ENCODE results near the gene ZNF142.

The ZNF142 gene

DNA sequence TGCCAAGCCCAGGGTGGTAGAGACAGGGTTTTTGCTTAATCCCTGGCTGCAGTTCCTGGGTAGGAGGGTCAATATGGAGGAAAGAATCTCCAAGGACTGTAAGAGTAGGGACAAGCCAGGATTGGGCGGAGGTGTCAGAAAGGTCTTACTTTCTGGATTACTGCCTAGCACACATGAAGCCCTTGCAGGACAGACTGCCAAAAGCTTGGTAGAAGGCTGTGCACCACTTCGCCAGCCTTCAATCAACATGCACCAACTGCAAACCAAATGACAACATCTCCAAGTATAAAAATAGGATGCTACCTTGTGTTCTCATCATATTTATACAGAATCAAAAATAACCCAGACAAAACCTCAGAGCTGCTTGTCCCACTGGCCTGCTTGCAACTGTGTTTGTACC lies 3.7 kb downstream of the ZNF142 start:
- DNase-seq (ENCODE audit: low spot score) = no peak

- no peak for DNase-seq (ENCODE audit: low spot score)
These were observed 10.7 kb downstream of the ZNF142 start for GRCh38 chr2:218648787-218649100.

DNA sequence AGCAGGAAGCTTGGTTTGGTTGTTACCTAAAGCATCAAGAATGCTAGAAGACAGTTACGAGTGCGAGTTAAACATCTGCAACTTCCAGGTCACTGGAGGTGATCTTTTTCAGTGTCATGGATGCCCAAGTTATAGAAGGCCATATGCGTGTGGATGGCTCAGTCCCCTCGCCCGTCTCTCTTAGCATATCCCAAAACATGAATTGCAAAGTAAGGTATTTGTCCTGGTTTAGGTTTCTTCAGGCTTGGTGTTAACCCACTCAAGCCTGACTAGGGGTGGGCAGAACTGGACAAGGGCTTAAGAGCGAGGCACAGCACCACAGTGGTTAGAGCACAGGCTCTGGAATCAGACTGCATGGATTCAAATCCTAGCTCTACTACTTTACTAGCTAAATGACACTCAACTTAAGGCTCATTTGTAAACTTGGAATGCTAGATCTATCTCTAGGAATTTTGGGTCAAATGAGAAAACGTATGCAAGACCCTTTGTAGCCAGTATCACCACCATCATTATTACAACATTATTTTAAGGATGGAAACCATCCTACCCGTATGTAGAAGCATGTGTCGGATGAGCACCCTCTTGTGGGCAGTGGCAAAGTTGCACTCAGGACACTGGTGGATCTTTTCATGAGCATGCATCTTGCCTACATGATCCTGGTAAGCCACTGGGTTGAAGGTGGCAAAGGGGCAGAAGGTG lies 11.2 kb downstream of the ZNF142 start:
- DNase-seq (ENCODE audit: low spot score) = peak; percentile 34

- DNase-seq (ENCODE audit: low spot score) = no peak
These were observed 14.3 kb downstream of the ZNF142 start for GRCh38 chr2:218645126-218645525.

GRCh38 chr2:218644721-218645120 lies 14.7 kb downstream of the ZNF142 start:
- no peak for DNase-seq (ENCODE audit: low spot score)

DNA sequence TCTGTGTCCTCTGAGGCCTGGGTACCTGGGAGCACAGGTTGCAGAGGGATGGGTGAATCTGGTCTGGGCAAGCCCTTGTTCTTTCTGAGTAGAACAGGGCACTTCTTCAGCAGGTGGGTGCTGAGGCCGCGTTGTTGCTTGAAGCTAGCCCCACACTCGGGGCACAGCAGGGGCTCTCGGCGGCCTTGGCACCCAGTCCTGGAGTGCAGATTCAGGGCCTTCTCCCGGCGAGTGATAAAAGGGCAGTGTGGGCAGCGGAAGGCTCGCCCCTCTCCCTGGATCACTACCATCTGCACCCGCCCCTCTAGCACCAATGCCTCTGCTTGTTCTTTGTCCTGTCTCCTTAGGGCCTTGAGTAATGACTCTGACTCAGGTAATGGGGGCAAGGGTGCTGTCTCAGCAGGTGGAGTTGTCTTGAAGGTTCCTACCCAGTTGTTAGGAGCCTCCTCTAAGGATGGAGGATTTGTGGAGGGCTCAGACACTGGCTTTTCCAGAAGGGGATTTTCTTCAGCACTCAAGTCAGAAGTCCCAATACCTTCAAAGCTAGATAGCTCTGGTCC lies 15.6 kb downstream of the ZNF142 start:
- DNase-seq (ENCODE audit: low spot score) = no peak

- no peak for DNase-seq (ENCODE audit: low spot score)
These were observed 16.6 kb downstream of the ZNF142 start for GRCh38 chr2:218642786-218643185.

DNA sequence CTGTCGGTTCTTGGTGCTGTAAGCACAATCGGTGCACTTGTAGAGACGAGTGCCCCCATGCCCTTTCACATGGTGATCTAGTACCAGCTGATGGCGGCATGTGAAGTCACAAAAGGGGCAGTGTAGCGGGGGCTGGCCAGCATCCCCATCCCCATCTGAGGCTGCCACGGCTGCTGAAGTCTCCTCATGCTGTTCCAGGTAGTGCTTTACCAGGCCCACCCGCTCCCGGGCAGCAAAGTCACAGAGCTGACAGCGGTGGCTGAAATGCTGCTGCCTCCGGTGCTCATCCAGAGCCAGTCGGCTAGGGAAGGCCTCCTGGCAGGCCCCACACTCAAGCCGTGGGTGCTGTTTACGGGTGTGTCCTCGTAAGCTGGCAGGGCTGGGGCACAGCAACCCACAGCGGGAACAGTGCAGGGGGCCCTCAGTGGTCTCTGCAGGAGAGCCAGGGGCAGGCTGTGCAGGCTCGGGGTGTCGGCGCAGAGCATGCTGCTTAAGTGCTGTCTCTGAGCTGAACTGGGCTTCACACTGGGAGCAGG lies 17.2 kb downstream of the ZNF142 start:
- no peak for DNase-seq (ENCODE audit: low spot score)

GRCh38 chr2:218638372-218638771 lies 21.1 kb downstream of the ZNF142 start:
- DNase-seq (ENCODE audit: low spot score) = no peak

DNA sequence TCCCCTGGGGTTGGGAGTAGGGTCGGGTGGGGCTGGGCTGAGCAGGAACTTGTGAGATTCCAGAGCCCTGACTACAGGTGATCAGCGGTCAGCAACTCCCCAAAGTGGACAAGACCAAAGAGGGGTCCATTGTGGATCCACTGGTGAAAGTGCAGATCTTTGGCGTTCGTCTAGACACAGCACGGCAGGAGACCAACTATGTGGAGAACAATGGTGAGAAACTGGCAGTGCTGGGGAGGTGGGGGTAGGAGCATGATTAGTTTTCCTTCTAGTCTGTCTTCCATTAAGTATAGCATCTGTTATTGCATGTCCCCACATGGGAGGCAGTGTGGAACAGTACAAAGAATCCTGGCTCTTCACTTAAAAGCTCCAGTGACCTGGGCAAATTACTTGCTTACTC lies 23.7 kb downstream of the ZNF142 start:
- no peak for DNase-seq (ENCODE audit: low spot score)

DNA sequence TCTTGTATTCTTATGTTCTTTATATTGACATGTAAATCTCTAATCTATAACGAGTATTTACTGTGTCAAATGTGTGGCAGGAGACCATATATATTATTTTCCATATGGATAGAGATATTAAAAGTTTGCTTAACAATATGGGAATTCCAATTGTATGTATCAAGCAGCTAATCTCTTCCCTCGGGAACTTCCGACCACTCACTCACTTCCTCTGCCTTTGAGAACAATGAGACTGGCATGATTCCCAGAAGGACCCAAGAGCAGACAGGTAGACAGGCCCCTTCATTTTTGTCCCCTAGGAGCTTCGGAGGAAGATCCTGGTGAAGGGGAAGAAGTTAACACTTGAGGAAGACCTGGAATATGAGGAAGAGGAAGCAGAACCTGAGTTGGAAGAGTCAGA lies 27.6 kb downstream of the ZNF142 start:
- DNase-seq (ENCODE audit: low spot score) = no peak

- DNase-seq (ENCODE audit: low spot score) = no peak
These were observed 31.5 kb downstream of the ZNF142 start for GRCh38 chr2:218627939-218628338.

DNA sequence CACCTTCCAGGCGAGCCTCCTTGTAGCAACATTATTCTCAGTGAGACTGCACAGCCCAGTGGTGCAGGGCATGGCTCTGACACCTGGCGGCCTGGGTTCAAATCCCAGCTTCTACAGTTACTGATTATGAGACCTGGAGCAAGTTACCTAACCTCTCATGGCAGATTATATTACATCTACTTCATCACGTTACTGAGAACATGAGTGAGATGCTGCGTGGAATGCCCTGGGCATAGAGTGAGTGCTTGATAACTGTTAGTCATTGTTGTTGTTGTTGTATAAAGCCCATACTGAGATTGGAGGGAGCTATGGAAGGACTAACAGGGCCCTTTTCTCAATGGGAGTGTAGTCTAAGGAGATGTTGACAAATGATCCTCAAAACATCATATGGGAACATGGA lies 33.1 kb downstream of the ZNF142 start:
- DNase-seq (ENCODE audit: low spot score) = no peak

DNA sequence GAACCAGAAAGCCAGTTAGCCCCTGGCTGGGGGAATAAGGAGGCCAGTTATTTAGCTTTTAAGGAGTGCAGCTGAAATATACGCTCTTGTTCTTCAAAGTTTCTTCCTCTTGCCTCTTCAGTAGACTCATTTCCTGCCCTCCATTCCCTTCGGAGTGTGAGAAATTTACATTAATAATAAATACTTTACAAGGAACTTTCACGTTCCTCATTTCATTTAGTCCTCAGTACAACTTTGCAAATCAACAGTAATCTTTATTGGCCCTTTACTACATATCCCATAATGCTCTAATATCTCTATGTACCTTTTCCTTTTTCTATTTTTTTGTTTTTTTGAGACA lies 36.1 kb downstream of the ZNF142 start:
- DNase-seq (ENCODE audit: low spot score) = no peak

DNA sequence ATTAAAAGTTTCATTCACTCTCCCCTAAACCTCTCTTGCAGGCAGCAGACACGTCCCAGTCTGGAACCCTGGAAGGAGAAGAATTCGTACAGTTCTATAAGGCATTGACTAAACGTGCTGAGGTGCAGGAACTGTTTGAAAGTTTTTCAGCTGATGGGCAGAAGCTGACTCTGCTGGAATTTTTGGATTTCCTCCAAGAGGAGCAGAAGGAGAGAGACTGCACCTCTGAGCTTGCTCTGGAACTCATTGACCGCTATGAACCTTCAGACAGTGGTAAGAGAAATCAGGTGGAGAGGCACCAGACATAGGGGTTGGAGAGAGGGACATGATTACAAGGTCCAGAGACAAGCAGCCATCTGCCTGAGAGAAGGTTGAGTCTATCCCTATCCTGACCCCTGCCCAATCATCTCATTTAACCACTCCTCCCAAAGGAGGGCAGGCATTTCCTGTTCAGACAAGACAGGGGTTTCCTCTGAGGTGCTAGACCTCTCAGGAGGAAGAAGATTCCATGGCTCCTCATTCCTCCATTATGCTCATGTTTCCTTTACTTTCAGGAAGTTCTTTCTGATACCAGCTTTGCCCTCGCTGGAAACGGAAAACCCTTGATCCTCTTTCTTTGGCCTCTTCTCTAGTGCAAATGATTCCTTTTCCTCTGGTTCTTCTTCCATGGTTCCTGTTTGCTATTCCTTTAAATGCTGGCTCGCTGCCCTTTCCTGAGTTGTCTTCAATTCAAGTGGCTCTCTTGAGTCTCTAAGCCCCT lies 36.6 kb downstream of the ZNF142 start:
- no peak for DNase-seq (ENCODE audit: low spot score)

DNA sequence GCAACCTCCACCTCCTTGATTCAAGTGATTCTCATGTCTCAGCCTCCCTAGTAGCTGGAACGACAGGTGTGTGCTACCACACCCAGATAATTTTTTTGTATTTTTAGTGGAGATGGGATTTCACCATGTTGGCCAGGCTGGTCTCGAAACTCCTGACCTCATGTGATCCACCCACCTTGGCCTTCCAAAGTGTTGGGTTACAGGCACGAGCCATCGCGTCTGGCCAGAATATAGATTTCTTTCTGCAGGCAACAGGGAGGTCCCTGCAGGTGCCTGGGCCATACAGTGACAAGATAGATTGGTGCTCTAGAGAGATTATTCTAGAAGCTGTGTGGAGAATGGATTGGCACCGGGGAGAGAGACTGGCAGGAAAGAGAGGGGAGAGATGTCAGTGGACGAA lies 38.4 kb downstream of the ZNF142 start:
- DNase-seq (ENCODE audit: low spot score) = no peak

DNA sequence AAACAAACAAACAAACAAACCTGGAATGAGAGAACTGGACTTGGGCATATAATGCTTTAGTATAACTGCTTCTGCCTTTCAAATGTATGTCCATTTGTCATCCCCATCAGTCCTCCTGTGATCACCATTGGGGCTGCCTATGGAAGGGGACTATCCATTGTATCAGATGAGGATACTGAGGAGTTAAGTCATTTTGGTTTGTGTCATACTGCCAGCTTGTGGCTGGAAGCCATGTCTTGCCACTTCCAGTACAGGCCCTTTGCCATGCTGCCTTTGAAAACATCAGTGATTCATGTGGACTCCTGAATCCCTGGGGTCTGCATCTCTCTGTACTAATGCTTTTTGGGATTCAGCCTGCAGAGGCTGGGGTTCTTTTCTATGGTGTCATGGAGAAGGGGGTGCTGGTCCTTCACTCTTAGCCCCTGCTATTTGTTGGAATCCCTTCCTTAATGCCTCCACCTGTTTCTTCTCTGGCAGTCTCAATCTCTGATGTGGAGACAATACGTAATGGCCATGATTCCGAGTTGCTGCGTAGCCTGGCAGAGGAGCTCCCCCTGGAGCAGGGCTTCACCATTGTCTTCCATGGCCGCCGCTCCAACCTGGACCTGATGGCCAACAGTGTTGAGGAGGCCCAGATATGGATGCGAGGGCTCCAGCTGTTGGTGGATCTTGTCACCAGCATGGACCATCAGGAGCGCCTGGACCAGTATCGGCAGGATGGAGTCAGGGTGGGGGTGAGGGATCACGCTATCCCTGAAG lies 41.1 kb downstream of the ZNF142 start:
- no peak for DNase-seq (ENCODE audit: low spot score)

- no peak for DNase-seq (ENCODE audit: low spot score)
These were observed 43.5 kb downstream of the ZNF142 start for GRCh38 chr2:218615868-218616315.

- no peak for DNase-seq (ENCODE audit: low spot score)
These were observed 51.8 kb downstream of the ZNF142 start, which contains the start of gene PLCD4 for GRCh38 chr2:218607436-218608115. Gene PLCD4, plus strand, starts transcription at chr2:218607899. Its CDS starts 7,841 bp downstream, at chr2:218615740.

GRCh38 chr2:218605432-218605831 lies 54.0 kb downstream of the ZNF142 start:
- no peak for DNase-seq (ENCODE audit: low spot score)
